Measurements from ENCODE around the gene CADPS. TPM values are rescaled to one million over a fixed set of nuclear protein-coding genes. Genes with fewer than 3 reads are reported as not detected.
"Not testable (repeated sequence)": the region's sequence is repeated elsewhere in the genome, so short reads cannot be mapped to it uniquely, and the experiment has no call there.

Gene CADPS
- polyA plus RNA-seq, 3 donors = not detected

DNA sequence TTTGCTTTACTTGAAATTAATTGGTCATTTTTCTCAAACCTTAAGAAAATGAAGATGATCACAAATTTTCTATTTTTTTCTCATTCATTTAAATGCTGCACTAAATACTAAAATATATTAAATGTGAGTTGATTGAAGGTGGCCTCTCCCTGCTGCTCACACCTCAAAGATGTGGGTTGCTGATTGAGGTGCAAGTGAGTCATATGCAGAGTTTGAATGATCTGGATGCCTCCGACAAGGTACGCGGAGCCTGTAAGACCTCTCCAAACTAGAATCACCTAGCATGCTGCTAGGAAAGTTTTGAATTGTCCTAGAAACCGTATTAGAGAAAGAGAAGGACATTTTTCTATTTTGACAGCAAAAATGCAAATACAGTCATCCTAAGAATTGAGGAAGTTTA, 290.6 kb downstream of the CADPS start:
- Histone ChIP-seq H3K27ac (ENCODE audit: low read depth in 1 of 2, low read length in 2 of 2) (no peak overlapping the region), H3K27me3 (ENCODE audit: control insufficient read depth in 2 of 2, insufficient read depth in 2 of 2, low read length in 2 of 2) (no peaks in the 10 kb centered on the region), H3K4me1 (ENCODE audit: control insufficient read depth in 1 of 2, insufficient read depth in 2 of 2, low read length in 2 of 2) (no peaks in the 10 kb centered on the region), H2AFZ (ENCODE audit: insufficient read depth, low read depth, low read length, poor library complexity, severe bottlenecking) (no peak overlapping the region), H3K79me2 (ENCODE audit: insufficient read depth, low read length) (no peaks in the 10 kb centered on the region), H3K9ac (ENCODE audit: insufficient read depth, low read length, poor library complexity, severe bottlenecking) (no peak overlapping the region), H3K9me3 (replicated peaks in 1 of 2; ENCODE audit: control insufficient read depth in 1 of 2, insufficient read depth in 1 of 2, low read length in 2 of 2) (peaks cover 3 to 4% of the 10 kb centered on the region in 2 donors), H3K4me2 (replicated peaks; ENCODE audit: extremely low read depth, low read length, poor library complexity, severe bottlenecking) (no peak overlapping the region), H3K36me3 (replicated peaks in 1 of 2; ENCODE audit: control insufficient read depth in 1 of 2, insufficient read depth in 2 of 2, low read length in 2 of 2) (no peaks in the 10 kb centered on the region), H4K20me1 (ENCODE audit: insufficient read depth, low read length) (no peaks in the 10 kb centered on the region), H3K4me3 (replicated peaks in 1 of 3; ENCODE audit: low read depth in 2 of 3, low read length in 3 of 3) (no peak overlapping the region)
- TF ChIP-seq, protein P1, sequence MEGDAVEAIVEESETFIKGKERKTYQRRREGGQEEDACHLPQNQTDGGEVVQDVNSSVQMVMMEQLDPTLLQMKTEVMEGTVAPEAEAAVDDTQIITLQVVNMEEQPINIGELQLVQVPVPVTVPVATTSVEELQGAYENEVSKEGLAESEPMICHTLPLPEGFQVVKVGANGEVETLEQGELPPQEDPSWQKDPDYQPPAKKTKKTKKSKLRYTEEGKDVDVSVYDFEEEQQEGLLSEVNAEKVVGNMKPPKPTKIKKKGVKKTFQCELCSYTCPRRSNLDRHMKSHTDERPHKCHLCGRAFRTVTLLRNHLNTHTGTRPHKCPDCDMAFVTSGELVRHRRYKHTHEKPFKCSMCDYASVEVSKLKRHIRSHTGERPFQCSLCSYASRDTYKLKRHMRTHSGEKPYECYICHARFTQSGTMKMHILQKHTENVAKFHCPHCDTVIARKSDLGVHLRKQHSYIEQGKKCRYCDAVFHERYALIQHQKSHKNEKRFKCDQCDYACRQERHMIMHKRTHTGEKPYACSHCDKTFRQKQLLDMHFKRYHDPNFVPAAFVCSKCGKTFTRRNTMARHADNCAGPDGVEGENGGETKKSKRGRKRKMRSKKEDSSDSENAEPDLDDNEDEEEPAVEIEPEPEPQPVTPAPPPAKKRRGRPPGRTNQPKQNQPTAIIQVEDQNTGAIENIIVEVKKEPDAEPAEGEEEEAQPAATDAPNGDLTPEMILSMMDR (IDR thresholded peaks at IDR 0.05) = no peak
- no CpG with 5 or more reads among the region's 4 CpGs for WGBS (ENCODE audit: insufficient coverage)
- Mint-ChIP-seq H3K4me3 (no peak overlapping the region), H3K27me3 (ENCODE audit: low read depth in 3 of 3) (peaks cover 0 to 5% (median 2%) of the 10 kb centered on the region in 3 donors), H3K9me3 (peaks cover 3 to 11% (median 6%) of the 10 kb centered on the region in 7 donors), H3K27ac (no peak overlapping the region), H3K4me1 (no peaks in the 10 kb centered on the region), H3K36me3 (no peaks in the 10 kb centered on the region)
- intact Hi-C loops (cut with micrococcal nuclease) = no loop called here
- DNase-seq = no peak

DNA sequence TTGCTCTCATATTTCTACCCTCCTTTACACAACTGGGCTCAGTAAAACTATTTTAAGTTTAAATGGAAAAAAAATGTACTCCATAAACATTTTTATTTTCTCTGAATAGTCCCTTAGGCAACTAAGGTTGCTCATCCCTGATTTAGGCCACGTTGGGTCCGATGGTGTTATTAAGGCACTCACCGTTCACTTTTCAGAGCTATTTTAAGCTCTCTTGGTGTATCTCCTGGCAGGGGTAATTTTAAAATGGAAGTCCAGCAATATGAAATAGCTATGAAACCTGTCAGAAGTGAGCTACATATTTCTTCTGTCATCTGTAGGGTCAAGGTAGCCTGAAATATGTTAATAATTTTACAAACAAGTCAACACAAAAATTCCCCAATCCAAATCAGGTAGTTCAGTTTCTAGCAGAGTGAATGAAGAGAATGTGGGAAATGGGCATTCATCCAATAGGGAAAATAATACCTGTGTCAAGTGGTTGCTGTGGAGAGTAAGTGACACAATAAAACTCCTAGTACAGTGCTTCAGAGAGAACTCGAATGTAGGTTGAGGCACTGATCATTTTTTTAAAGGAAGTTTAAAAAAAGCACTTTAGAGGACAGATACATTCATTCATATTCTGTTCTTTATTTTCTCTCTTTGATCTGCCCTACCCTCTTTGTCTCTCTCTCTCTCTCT, 292.6 kb downstream of the CADPS start:
- H3K9me3 Mint-ChIP-seq = peaks cover 7 to 20% (median 12%) of the 10 kb centered on the region in 7 donors
- no peaks in the 10 kb centered on the region for H3K36me3 ChIP-seq (replicated peaks in 1 of 2; ENCODE audit: control insufficient read depth in 1 of 2, insufficient read depth in 2 of 2, low read length in 2 of 2)
- no peak overlapping the region for H3K4me2 ChIP-seq (replicated peaks; ENCODE audit: extremely low read depth, low read length, poor library complexity, severe bottlenecking)
- H3K36me3 Mint-ChIP-seq = no peaks in the 10 kb centered on the region
- intact Hi-C loops (cut with micrococcal nuclease) = no loop called here
- H3K4me1 Mint-ChIP-seq = no peaks in the 10 kb centered on the region
- WGBS (ENCODE audit: insufficient coverage) = no CpG with 5 or more reads among the region's 4 CpGs
- peaks cover 6% of the 10 kb centered on the region in 2 donors for H3K9me3 ChIP-seq (replicated peaks in 1 of 2; ENCODE audit: control insufficient read depth in 1 of 2, insufficient read depth in 1 of 2, low read length in 2 of 2)
- H3K27me3 Mint-ChIP-seq (ENCODE audit: low read depth in 3 of 3) = peaks cover 0 to 3% (median 2%) of the 10 kb centered on the region in 3 donors
- H3K9ac ChIP-seq (ENCODE audit: insufficient read depth, low read length, poor library complexity, severe bottlenecking) = no peak overlapping the region
- H3K27me3 ChIP-seq (ENCODE audit: control insufficient read depth in 2 of 2, insufficient read depth in 2 of 2, low read length in 2 of 2) = no peaks in the 10 kb centered on the region
- H3K27ac ChIP-seq (ENCODE audit: low read depth in 1 of 2, low read length in 2 of 2) = no peak overlapping the region
- H3K4me1 ChIP-seq (ENCODE audit: control insufficient read depth in 1 of 2, insufficient read depth in 2 of 2, low read length in 2 of 2) = no peaks in the 10 kb centered on the region
- H3K79me2 ChIP-seq (ENCODE audit: insufficient read depth, low read length) = no peaks in the 10 kb centered on the region
- no peak for DNase-seq
- no peak overlapping the region for H3K27ac Mint-ChIP-seq
- TF ChIP-seq, protein P1 (IDR thresholded peaks at IDR 0.05) = no peak
- H3K4me3 Mint-ChIP-seq = no peak overlapping the region
- no peaks in the 10 kb centered on the region for H4K20me1 ChIP-seq (ENCODE audit: insufficient read depth, low read length)
- no peak overlapping the region for H3K4me3 ChIP-seq (replicated peaks in 1 of 3; ENCODE audit: low read depth in 2 of 3, low read length in 3 of 3)
- no peak overlapping the region for H2AFZ ChIP-seq (ENCODE audit: insufficient read depth, low read depth, low read length, poor library complexity, severe bottlenecking)

DNA sequence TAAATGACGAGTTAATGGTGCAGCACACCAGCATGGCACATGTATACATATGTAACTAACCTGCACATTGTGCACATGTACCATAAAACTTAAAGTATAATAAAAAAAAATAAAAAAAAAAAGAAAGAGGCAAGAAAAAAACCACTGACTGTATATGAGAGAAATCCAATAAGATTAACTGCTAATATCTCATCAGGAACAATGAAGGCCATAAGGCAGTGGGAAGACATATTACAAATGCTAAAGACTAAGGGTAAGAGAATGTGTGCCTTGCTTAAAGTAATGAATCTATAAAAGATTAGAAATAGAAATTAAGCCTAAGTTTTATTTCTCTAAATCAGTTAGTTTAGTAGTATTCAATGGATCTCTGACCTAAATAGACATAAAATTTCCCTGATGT, 294.7 kb downstream of the CADPS start:
- H3K36me3 Mint-ChIP-seq; H4K20me1 ChIP-seq (ENCODE audit: insufficient read depth, low read length); H3K36me3 ChIP-seq (replicated peaks in 1 of 2; ENCODE audit: control insufficient read depth in 1 of 2, insufficient read depth in 2 of 2, low read length in 2 of 2); H3K27ac ChIP-seq (ENCODE audit: low read depth in 1 of 2, low read length in 2 of 2); H3K4me3 Mint-ChIP-seq; H3K4me1 Mint-ChIP-seq; H3K4me1 ChIP-seq (ENCODE audit: control insufficient read depth in 1 of 2, insufficient read depth in 2 of 2, low read length in 2 of 2); H3K79me2 ChIP-seq (ENCODE audit: insufficient read depth, low read length); H3K4me2 ChIP-seq (replicated peaks; ENCODE audit: extremely low read depth, low read length, poor library complexity, severe bottlenecking); H3K9me3 ChIP-seq (replicated peaks in 1 of 2; ENCODE audit: control insufficient read depth in 1 of 2, insufficient read depth in 1 of 2, low read length in 2 of 2); intact Hi-C loops (cut with micrococcal nuclease); H3K27me3 ChIP-seq (ENCODE audit: control insufficient read depth in 2 of 2, insufficient read depth in 2 of 2, low read length in 2 of 2); H3K27ac Mint-ChIP-seq; H3K9ac ChIP-seq (ENCODE audit: insufficient read depth, low read length, poor library complexity, severe bottlenecking); H3K4me3 ChIP-seq (replicated peaks in 1 of 3; ENCODE audit: low read depth in 2 of 3, low read length in 3 of 3); DNase-seq; H3K27me3 Mint-ChIP-seq (ENCODE audit: low read depth in 3 of 3); H2AFZ ChIP-seq (ENCODE audit: insufficient read depth, low read depth, low read length, poor library complexity, severe bottlenecking): not testable (repeated sequence)
- no CpG with 5 or more reads among the region's 1 CpG for WGBS (ENCODE audit: insufficient coverage)
- H3K9me3 Mint-ChIP-seq = peaks cover 7 to 16% (median 12%) of the 10 kb centered on the region in 7 donors
